ENCODE data around the gene C20orf141. TPM values are rescaled to one million over a fixed set of nuclear protein-coding genes. Genes with fewer than 3 reads are reported as not detected.
"Not testable (repeated sequence)": the region's sequence is repeated elsewhere in the genome, so short reads cannot be mapped to it uniquely, and the experiment has no call there.

The C20orf141 gene
- total RNA-seq, 1 donor from 2014 or later: not detected

GRCh38 chr20:2822073-2822472 lies 7.3 kb downstream of the C20orf141 start:
- no peaks in the 10 kb centered on the region for H3K27me3 ChIP-seq
- H3K4me3 ChIP-seq: peak overlapping the region in 1 of 2 donors; percentile 19
- peak in 1 of 2 donors; percentile 81 for DNase-seq (ENCODE audit: extremely low spot score in 2 of 2)
- H3K36me3 ChIP-seq: no peaks in the 10 kb centered on the region
- intact Hi-C loops (cut with DNase I): no loop called here
- TF ChIP-seq POLR2AphosphoS5 (IDR thresholded peaks at IDR 0.05; ENCODE audit: insufficient read depth in 1 of 2, low read depth in 1 of 2) (no peak), POLR2A (IDR thresholded peaks at IDR 0.05) (no peak), CTCF (IDR thresholded peaks at IDR 0.05) (no peak)
- no peaks in the 10 kb centered on the region for H3K9me3 ChIP-seq
- peaks cover 23% of the 10 kb centered on the region for H3K4me1 ChIP-seq
- H3K27ac ChIP-seq: no peak overlapping the region

- DNase-seq (ENCODE audit: extremely low spot score in 2 of 2): no peak
- Histone ChIP-seq H3K4me1 (peaks cover 15% of the 10 kb centered on the region), H3K36me3 (no peaks in the 10 kb centered on the region), H3K27me3 (no peaks in the 10 kb centered on the region), H3K9me3 (no peaks in the 10 kb centered on the region), H3K4me3 (no peak overlapping the region), H3K27ac (no peak overlapping the region)
- TF ChIP-seq CTCF (IDR thresholded peaks at IDR 0.05): no peak
- no peak for TF ChIP-seq POLR2A (IDR thresholded peaks at IDR 0.05)
- no peak for TF ChIP-seq POLR2AphosphoS5 (IDR thresholded peaks at IDR 0.05; ENCODE audit: insufficient read depth in 1 of 2, low read depth in 1 of 2)
- intact Hi-C loops (cut with DNase I): no loop called here
Measured at GRCh38 chr20:2825761-2826160, 11.0 kb downstream of the C20orf141 start.

- Histone ChIP-seq H3K27ac (no peak overlapping the region), H3K4me3 (no peak overlapping the region), H3K27me3 (no peaks in the 10 kb centered on the region), H3K4me1 (peaks cover 10% of the 10 kb centered on the region), H3K36me3 (no peaks in the 10 kb centered on the region), H3K9me3 (no peaks in the 10 kb centered on the region)
- no peak for DNase-seq (ENCODE audit: extremely low spot score in 2 of 2)
- no peak for TF ChIP-seq CTCF (IDR thresholded peaks at IDR 0.05)
- TF ChIP-seq POLR2AphosphoS5 (IDR thresholded peaks at IDR 0.05; ENCODE audit: insufficient read depth in 1 of 2, low read depth in 1 of 2): no peak
- TF ChIP-seq POLR2A (IDR thresholded peaks at IDR 0.05): no peak
- intact Hi-C loops (cut with DNase I): no loop called here
Measured at GRCh38 chr20:2826655-2827054, 11.9 kb downstream of the C20orf141 start.

GRCh38 chr20:2829376-2829775 lies 14.6 kb downstream of the C20orf141 start:
- Histone ChIP-seq H3K27me3 (no peaks in the 10 kb centered on the region), H3K9me3 (no peaks in the 10 kb centered on the region), H3K36me3 (no peaks in the 10 kb centered on the region), H3K4me3 (no peak overlapping the region), H3K27ac (no peak overlapping the region), H3K4me1 (peaks cover 4% of the 10 kb centered on the region)
- DNase-seq (ENCODE audit: extremely low spot score in 2 of 2): peak in 1 of 2 donors; percentile 22
- intact Hi-C loops (cut with DNase I): no loop called here
- no peak for TF ChIP-seq CTCF (IDR thresholded peaks at IDR 0.05)
- no peak for TF ChIP-seq POLR2AphosphoS5 (IDR thresholded peaks at IDR 0.05; ENCODE audit: insufficient read depth in 1 of 2, low read depth in 1 of 2)
- TF ChIP-seq POLR2A (IDR thresholded peaks at IDR 0.05): no peak

GRCh38 chr20:2831206-2831605 lies 16.4 kb downstream of the C20orf141 start:
- H3K9me3 ChIP-seq; H3K27me3 ChIP-seq; intact Hi-C loops (cut with DNase I); H3K4me1 ChIP-seq; H3K36me3 ChIP-seq; H3K27ac ChIP-seq; H3K4me3 ChIP-seq: not testable (repeated sequence)
- DNase-seq (ENCODE audit: extremely low spot score in 2 of 2): peak in 1 of 2 donors; percentile 12

GRCh38 chr20:2833761-2834160 lies 19.0 kb downstream of the C20orf141 start:
- DNase-seq (ENCODE audit: extremely low spot score in 2 of 2): no peak
- Histone ChIP-seq H3K4me3 (no peak overlapping the region), H3K27me3 (no peaks in the 10 kb centered on the region), H3K4me1 (peaks cover 4% of the 10 kb centered on the region), H3K27ac (no peak overlapping the region), H3K36me3 (peaks cover 0 to 15% of the 10 kb centered on the region in 2 donors), H3K9me3 (no peaks in the 10 kb centered on the region)
- intact Hi-C loops (cut with DNase I): no loop called here
- TF ChIP-seq POLR2AphosphoS5 (IDR thresholded peaks at IDR 0.05; ENCODE audit: insufficient read depth in 1 of 2, low read depth in 1 of 2) (no peak), POLR2A (IDR thresholded peaks at IDR 0.05) (no peak), CTCF (IDR thresholded peaks at IDR 0.05) (no peak)
